Endometrium (tissue), 2 donors: ENCODE results near the gene MFSD8.
"Not testable (repeated sequence)": the region's sequence is repeated elsewhere in the genome, so short reads cannot be mapped to it uniquely, and the experiment has no call there.

Source experiments
- FAIRE-seq: peaks from 2 replicates; lab custom pipeline; 2012; peaks lifted over from hg19 to GRCh38; lab: Jason Lieb, UNC
- donor health status: control.
- donor health status: control.

MFSD8 gene

GRCh38 chr4:127931836-127932235 lies 33.1 kb downstream of the MFSD8 start:
- not testable (repeated sequence) for FAIRE-seq

- FAIRE-seq: no peak
Measured at GRCh38 chr4:127930175-127930574, 34.8 kb downstream of the MFSD8 start.

GRCh38 chr4:127925720-127926119 lies 39.3 kb downstream of the MFSD8 start:
- not testable (repeated sequence) for FAIRE-seq

GRCh38 chr4:127922226-127922625 lies 42.7 kb downstream of the MFSD8 start:
- FAIRE-seq: no peak

GRCh38 chr4:127920521-127920920 lies 44.5 kb downstream of the MFSD8 start:
- no peak for FAIRE-seq

GRCh38 chr4:127917151-127917550 lies 47.8 kb downstream of the MFSD8 start:
- no peak for FAIRE-seq

GRCh38 chr4:127916512-127916911 lies 48.5 kb downstream of the MFSD8 start:
- FAIRE-seq: no peak

- FAIRE-seq: no peak
Measured at GRCh38 chr4:127905029-127905428, 59.9 kb downstream of the MFSD8 start.

- FAIRE-seq: not testable (repeated sequence)
Measured at GRCh38 chr4:127899682-127900081, 65.3 kb downstream of the MFSD8 start.

GRCh38 chr4:127896528-127896927 lies 68.4 kb downstream of the MFSD8 start:
- FAIRE-seq: no peak

- FAIRE-seq: no peak
Measured at GRCh38 chr4:127896069-127896468, 68.9 kb downstream of the MFSD8 start.

- no peak for FAIRE-seq
Measured at GRCh38 chr4:127889903-127890302, 75.1 kb downstream of the MFSD8 start.

GRCh38 chr4:127888559-127888958 lies 76.4 kb downstream of the MFSD8 start:
- FAIRE-seq: no peak

- FAIRE-seq: no peak
Measured at GRCh38 chr4:127881563-127881864, 83.5 kb downstream of the MFSD8 start.

- FAIRE-seq: peak; percentile 82
Measured at GRCh38 chr4:127880763-127881562, 84.0 kb downstream of the MFSD8 start, which contains the start of gene PLK4. TSS of gene PLK4 (plus strand) at chr4:127880893. CDS start at chr4:127881135, 242 bp downstream.

- FAIRE-seq: no peak
Measured at GRCh38 chr4:127875791-127876190, 89.2 kb downstream of the MFSD8 start.

GRCh38 chr4:127870688-127871087 lies 94.3 kb downstream of the MFSD8 start:
- FAIRE-seq: no peak

GRCh38 chr4:127870281-127870680 lies 94.7 kb downstream of the MFSD8 start:
- no peak for FAIRE-seq

- FAIRE-seq: no peak
Measured at GRCh38 chr4:127868196-127868595, 96.8 kb downstream of the MFSD8 start.
